Upper lobe of left lung (tissue), 6 donors: ENCODE data around the gene PEX26. TPM values are rescaled to one million over a fixed set of nuclear protein-coding genes. Genes with fewer than 3 reads are reported as not detected.

Experiments used
- ATAC-seq, 2 donors: fragments of 200-7000 bp; cut with Tn5 transposase; one replicate each; pipeline ENCODE4 v1.9.1; 2022; ENCODE audit warnings: mild to moderate bottlenecking in 2 of 2, moderate library complexity in 2 of 2; ENCODE audit not compliant: low FRiP score in 2 of 2
- DNase-seq, 2 donors: peaks; one replicate each; pipeline ENCODE4 v3.0.0-alpha.2; 2019 to 2020
- H3K27ac ChIP-seq, 4 donors: fragments of 200-600 bp; sonication (generic); one replicate each; pipeline ENCODE4 v1.5.1; 2016 to 2019
- H3K27me3 ChIP-seq, 4 donors: fragments of 200-600 bp; sonication (generic); one replicate each; pipeline ENCODE4 v1.5.1; 2017 to 2019
- H3K36me3 ChIP-seq, 4 donors: fragments of 200-600 bp; sonication (generic); one replicate each; pipeline ENCODE4 v1.5.1; 2016 to 2019
- H3K4me1 ChIP-seq, 4 donors: fragments of 200-600 bp; sonication (generic); one replicate each; pipeline ENCODE4 v1.5.1; 2018 to 2019
- H3K4me3 ChIP-seq, 4 donors: fragments of 200-600 bp; sonication (generic); one replicate each; pipeline ENCODE4 v1.5.1; 2017 to 2019; ENCODE audit warnings: mild to moderate bottlenecking in 2 of 4, moderate library complexity in 1 of 4
- H3K9me3 ChIP-seq, 4 donors: fragments of 200-600 bp; sonication (generic); one replicate each; pipeline ENCODE4 v1.5.1; 2018 to 2019
- CTCF ChIP-seq, 6 experiments: fragments of 450-650 bp in 4 of 6; fragments of 200-600 bp in 2 of 6; sonication (generic) in 2 of 6; IDR thresholded peaks; one replicate each; pipeline ENCODE4 v1.5.1; 2016 to 2019; ENCODE audit warnings: antibody characterized with exemption in 6 of 6
- EP300 ChIP-seq, 4 donors: sonication (generic); formaldehyde crosslinking; IDR thresholded peaks; one replicate each; pipeline ENCODE4 v1.5.1; 2017; ENCODE audit warnings: antibody characterized with exemption in 4 of 4, control low read depth in 2 of 4
- POLR2A ChIP-seq, 4 donors: fragments of 450-650 bp; IDR thresholded peaks; one replicate each; pipeline ENCODE4 v1.5.1; 2016 to 2017; ENCODE audit warnings: antibody characterized with exemption in 4 of 4, mild to moderate bottlenecking in 2 of 4
- POLR2AphosphoS5 ChIP-seq, 2 donors: sonication (generic); formaldehyde crosslinking; IDR thresholded peaks; one replicate each; pipeline ENCODE4 v1.5.1; 2017; ENCODE audit warnings: antibody characterized with exemption in 2 of 2
- WGBS, 2 donors: methylation state at CpG; one replicate each; pipeline ENCODE4 v1.1.5; 2017 to 2018; 5-methylcytosine and 5-hydroxymethylcytosine counted together
- total RNA-seq, 6 donors: library from RNA; depleted of rRNA in 4 of 6; stranded (reverse); fragments of >200 nt in 4 of 6; gene quantifications; one replicate each; pipeline versions ENCODE4 v1.1.0 to v1.2.1, GENCODE V29; 2016 to 2021
- donor health status: DM: no; HTN: no; CAD: no; lungs with moderate emphysema.
- donor health status: DM: no; HTN: yes; CAD: no; lungs with severe emphysema.

The PEX26 gene
- total RNA-seq, 6 donors from 2014 or later, result 17.2 to 42.1 (median 32.9) TPM

- H3K4me3 ChIP-seq, result no peak overlapping the region
- no peaks in the 10 kb centered on the region for H3K36me3 ChIP-seq
- DNase-seq (no peak), ATAC-seq (no peak)
- no peak overlapping the region for H3K27ac ChIP-seq
- WGBS, 2 donors, result 78 to 83% methylated on average over 3 of the region's 3 CpGs
- no peak for TF ChIP-seq EP300 (IDR thresholded peaks at IDR 0.05)
- no peak for TF ChIP-seq POLR2A (IDR thresholded peaks at IDR 0.05)
- no peak for TF ChIP-seq CTCF (IDR thresholded peaks at IDR 0.05)
- TF ChIP-seq POLR2AphosphoS5 (IDR thresholded peaks at IDR 0.05), result no peak
- peaks cover 0 to 16% (median 6%) of the 10 kb centered on the region in 4 donors for H3K27me3 ChIP-seq
- peaks cover 12 to 24% (median 14%) of the 10 kb centered on the region in 4 donors for H3K4me1 ChIP-seq
- no peaks in the 10 kb centered on the region for H3K9me3 ChIP-seq
These were observed 30.4 kb downstream of the PEX26 start for GRCh38 chr22:18108187-18108586.

- no peaks in the 10 kb centered on the region for H3K36me3 ChIP-seq
These were observed 31.8 kb downstream of the PEX26 start for GRCh38 chr22:18109410-18110193.

GRCh38 chr22:18110194-18110953 lies 32.6 kb downstream of the PEX26 start, which contains the start of gene TUBA8:
Gene TUBA8, plus strand, starts transcription at chr22:18110809. Its CDS starts 57 bp downstream, at chr22:18110866.
- 0 to 3% methylated on average over 16 to 41 of the region's 72 CpGs for WGBS, 2 donors

More at GRCh38 chr22:18109410-18110193, 31.8 kb downstream of the PEX26 start:
- TF ChIP-seq POLR2A (IDR thresholded peaks at IDR 0.05) (no peak), POLR2AphosphoS5 (IDR thresholded peaks at IDR 0.05) (no peak), CTCF (IDR thresholded peaks at IDR 0.05) (no peak), EP300 (IDR thresholded peaks at IDR 0.05) (no peak)
- Histone ChIP-seq H3K9me3 (no peaks in the 10 kb centered on the region), H3K27ac (no peak overlapping the region), H3K27me3 (peaks cover 0 to 16% (median 6%) of the 10 kb centered on the region in 4 donors), H3K4me1 (peaks cover 12 to 36% (median 18%) of the 10 kb centered on the region in 4 donors), H3K4me3 (peak overlapping the region in 1 of 4 donors; percentile 49)
- ATAC-seq (peak in 1 of 2 donors; percentile 5), DNase-seq (no peak)
- 58 to 60% methylated on average over 14 of the region's 14 CpGs for WGBS, 2 donors

More at GRCh38 chr22:18110194-18110953, 32.6 kb downstream of the PEX26 start, which contains the start of gene TUBA8:
- no peaks in the 10 kb centered on the region for H3K36me3 ChIP-seq
- no peak within 1 kb of the TSS for H3K27ac ChIP-seq
- ATAC-seq (peak in 1 of 2 donors; percentile 70), DNase-seq (peak in 1 of 2 donors; percentile 88)
- TF ChIP-seq CTCF (IDR thresholded peaks at IDR 0.05) (no peak), EP300 (IDR thresholded peaks at IDR 0.05) (no peak), POLR2A (IDR thresholded peaks at IDR 0.05) (no peak), POLR2AphosphoS5 (IDR thresholded peaks at IDR 0.05) (no peak)
- H3K4me3 ChIP-seq, result peak within 1 kb of the TSS; percentile 31 to 49 (median 42)
- no peaks in the 10 kb centered on the region for H3K9me3 ChIP-seq
- H3K27me3 ChIP-seq, result peaks cover 0 to 16% (median 6%) of the 10 kb centered on the region in 4 donors
- H3K4me1 ChIP-seq, result peaks cover 12 to 36% (median 19%) of the 10 kb centered on the region in 4 donors
